NCI-H1105 treated with DMSO at 0.1 percent for 48 hours (cell line): ENCODE results near the gene SLC19A1.

ENCODE experiments used
- DNase-seq: peaks from one replicate; lab custom pipeline; 2025; lab: John Stamatoyannopoulos, UW

The SLC19A1 gene

GRCh38 chr21:45545236-45545570 is 3.0 kb upstream of the SLC19A1 start:
- DNase-seq = no peak

GRCh38 chr21:45544449-45545235 is 2.4 kb upstream of the SLC19A1 start:
- DNase-seq = no peak

GRCh38 chr21:45543710-45544448 is 1.6 kb upstream of the SLC19A1 start:
- DNase-seq = no peak

- DNase-seq = no peak
Observed at GRCh38 chr21:45543371-45543709, 1.1 kb upstream of the SLC19A1 start.

- DNase-seq = no peak
Observed at GRCh38 chr21:45542667-45543370, 579 bp upstream of the SLC19A1 start.

GRCh38 chr21:45541221-45542039 is 810 bp downstream of the SLC19A1 start:
- DNase-seq = peak; percentile 17

GRCh38 chr21:45540601-45540970 is 1.7 kb downstream of the SLC19A1 start:
- DNase-seq = no peak

GRCh38 chr21:45539796-45540600 is 2.2 kb downstream of the SLC19A1 start:
- DNase-seq = no peak

- DNase-seq = no peak
Observed at GRCh38 chr21:45539046-45539795, 3.0 kb downstream of the SLC19A1 start.

- no peak for DNase-seq
Observed at GRCh38 chr21:45538381-45539045, 3.7 kb downstream of the SLC19A1 start.

GRCh38 chr21:45537746-45538291 is 4.4 kb downstream of the SLC19A1 start:
- DNase-seq = no peak

- no peak for DNase-seq
Observed at GRCh38 chr21:45537111-45537745, 5.0 kb downstream of the SLC19A1 start.

GRCh38 chr21:45536301-45537081 is 5.7 kb downstream of the SLC19A1 start:
- DNase-seq = no peak

GRCh38 chr21:45535341-45536081 is 6.7 kb downstream of the SLC19A1 start:
- no peak for DNase-seq

GRCh38 chr21:45534636-45535331 is 7.5 kb downstream of the SLC19A1 start:
- DNase-seq = peak; percentile 7

- DNase-seq = no peak
Observed at GRCh38 chr21:45533846-45534635, 8.2 kb downstream of the SLC19A1 start.
